NCI-H82 treated with DMSO at 0.1 percent for 48 hours (cell line): ENCODE results near the gene ERC1.
"Not testable (repeated sequence)": the region's sequence is repeated elsewhere in the genome, so short reads cannot be mapped to it uniquely, and the experiment has no call there.

Experiments
- DNase-seq: peaks from one replicate; lab custom pipeline; 2025; ENCODE audit not compliant: unreplicated experiment; lab: John Stamatoyannopoulos, UW

Gene ERC1

DNA sequence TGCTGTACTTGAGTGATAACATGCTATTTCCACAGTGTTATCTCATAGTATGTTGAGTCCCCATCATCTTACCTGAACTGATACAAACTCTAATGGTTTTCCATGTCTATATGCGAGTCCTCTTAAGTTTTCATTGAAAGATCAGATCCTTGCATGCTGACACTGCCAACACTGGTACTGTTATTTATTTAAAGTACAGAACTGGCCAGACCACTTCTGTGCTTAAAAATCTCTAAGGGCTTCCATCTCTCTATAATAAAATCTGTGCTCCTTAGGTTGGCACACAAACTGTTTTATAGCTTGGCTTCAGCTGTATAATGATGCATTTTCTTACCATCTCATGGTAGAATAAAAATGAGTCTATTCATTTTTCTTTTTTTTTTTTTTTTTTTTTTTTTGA is 188.1 kb downstream of the ERC1 start:
- DNase-seq, result no peak

DNA sequence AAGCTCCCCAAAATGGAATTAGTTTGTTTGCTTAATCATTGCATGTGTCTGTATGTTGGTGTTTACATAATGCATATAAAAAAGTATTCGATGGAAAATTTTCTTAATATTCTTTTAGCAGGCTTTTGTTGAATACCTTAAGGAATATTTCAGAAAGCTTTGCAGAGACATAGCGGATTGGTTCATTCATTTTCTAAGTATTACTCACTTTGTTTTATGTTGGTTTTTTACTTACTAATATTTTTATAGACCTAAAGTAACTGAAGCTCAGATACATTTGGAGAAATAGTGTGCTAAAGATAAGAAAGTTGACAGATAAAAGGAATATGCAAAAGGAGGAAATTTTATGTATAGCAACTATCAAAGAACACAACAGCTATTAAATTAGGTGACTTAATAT is 191.0 kb downstream of the ERC1 start:
- no peak for DNase-seq

DNA sequence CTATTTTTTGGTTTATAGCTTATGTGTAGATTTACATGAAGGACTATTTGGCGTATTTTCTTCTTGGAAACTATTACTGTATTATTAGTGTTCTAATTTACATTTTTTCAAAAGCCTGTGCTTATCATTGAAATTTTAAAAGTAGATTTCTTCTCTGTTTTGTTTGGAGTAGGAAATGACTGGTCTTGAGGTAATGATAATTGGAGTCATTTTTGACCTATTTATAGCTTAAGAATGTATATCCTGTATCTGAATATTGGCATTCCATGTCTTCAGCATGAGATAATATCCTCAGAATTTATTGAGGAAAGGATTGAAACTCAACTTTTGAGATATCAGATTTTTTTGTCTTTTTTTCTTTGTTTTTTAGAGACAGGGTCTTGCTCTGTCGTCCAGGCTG is 193.4 kb downstream of the ERC1 start:
- DNase-seq, result no peak

DNA sequence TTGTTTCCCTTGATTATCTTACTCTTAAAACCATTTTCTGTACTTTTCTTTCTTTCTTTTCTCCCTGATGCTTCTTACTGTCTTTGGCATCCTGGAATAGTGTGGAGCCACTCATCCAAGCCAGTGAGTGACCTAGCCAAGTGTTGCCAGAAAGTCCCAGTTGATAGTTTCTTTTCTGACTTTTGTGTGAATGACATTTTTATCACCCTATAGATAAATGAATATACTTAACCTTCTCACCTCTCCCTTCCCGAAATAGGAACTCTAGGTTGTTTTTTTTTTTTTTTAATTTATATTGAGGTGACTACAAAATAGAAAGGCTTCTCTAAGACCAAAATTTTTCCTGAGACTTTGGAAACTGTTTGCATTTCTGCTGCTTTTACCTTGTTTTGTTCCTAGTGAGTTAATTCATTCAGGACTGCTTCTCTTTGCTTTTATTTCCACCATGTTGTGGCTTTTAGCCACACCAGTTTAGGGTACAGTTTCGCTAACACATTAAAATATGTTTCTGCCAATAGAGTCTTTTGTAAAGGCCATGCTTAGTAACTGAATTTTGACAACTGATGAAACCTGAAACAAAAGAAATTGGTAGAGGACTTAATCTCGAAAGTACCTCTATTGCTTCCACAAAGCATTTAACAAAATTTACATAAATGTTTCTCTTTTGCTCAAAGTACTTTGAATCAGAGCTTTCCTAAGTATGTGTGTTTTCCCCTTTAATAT is 194.6 kb downstream of the ERC1 start:
- no peak for DNase-seq

- no peak for DNase-seq
Measured at GRCh38 chr12:1186298-1186697, 195.3 kb downstream of the ERC1 start.

DNA sequence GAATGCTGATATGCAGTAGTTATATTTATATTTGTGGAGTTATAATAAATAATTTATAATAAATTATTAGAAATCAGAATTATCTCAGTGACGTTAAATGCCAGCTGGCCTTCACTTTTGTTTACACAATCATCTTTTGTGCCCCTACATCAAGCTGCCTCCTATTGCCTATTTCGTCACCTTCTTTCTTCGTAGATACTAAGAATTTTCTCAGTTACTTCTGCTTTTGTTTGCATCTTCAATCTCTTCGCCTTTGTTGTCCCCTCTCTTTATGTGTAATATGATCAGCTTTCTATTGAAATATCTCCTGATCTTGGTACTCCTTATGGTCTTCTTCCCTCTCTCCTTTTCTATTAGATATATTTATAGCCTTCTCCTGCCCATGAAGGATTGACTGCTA is 197.0 kb downstream of the ERC1 start:
- DNase-seq, result no peak

GRCh38 chr12:1189163-1189562 is 198.1 kb downstream of the ERC1 start:
- DNase-seq, result no peak

- no peak for DNase-seq
Measured at GRCh38 chr12:1195513-1195912, 204.5 kb downstream of the ERC1 start.

DNA sequence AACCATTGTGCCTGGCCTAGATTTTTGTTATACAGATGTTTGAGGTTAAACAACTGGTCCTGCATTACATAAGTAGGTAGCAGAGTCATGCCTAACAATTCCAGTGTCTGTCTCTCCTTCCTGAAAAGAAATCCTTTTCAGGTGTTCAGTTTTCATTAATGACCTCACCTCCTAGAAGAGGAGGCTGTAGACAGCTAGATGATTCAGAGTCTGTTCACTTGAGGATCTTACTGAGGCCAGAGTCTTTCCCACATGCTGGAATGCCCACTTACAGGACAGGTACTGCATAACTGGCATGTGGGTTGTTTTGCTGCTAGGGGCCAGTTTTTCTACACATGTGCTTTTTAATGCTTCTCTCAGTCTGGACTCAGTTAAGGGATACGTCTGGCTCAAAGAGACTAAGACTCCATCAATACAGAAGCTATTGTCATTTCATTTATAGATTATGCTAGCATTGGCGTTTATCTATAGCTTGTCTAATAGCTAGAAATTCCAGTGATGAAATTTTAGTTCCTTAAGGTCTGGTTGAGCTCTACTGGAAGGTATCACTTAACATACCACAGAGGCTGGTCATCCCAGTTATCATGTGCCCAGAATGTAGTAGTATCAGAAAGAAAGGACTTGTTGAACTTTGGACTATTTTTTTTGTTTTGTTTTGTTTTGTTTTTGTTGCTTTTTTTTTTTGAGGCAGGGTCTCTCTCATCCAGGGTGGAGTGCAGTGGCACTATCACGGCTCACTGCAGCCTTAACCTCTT is 206.4 kb downstream of the ERC1 start:
- no peak for DNase-seq

GRCh38 chr12:1198854-1199253 is 207.8 kb downstream of the ERC1 start:
- not testable (repeated sequence) for DNase-seq

DNA sequence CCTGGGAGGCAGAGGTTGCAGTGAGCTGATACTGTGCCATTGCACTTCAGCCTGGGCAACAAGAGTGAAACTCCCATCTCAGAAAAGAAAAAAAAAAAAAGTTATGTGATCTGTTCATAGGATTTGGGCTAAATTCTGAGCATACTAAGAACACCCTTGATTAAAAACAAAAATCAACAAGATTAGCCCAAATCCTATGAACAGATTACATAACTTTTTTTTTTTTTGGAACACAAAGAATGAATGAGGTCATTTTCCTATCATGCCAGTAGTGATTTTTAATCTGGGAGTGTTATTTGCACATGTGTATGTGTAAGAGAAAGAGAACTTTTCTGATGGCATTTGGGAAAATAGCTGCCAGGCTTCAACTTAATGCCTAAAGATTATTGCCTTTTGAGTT is 208.7 kb downstream of the ERC1 start:
- no peak for DNase-seq

DNA sequence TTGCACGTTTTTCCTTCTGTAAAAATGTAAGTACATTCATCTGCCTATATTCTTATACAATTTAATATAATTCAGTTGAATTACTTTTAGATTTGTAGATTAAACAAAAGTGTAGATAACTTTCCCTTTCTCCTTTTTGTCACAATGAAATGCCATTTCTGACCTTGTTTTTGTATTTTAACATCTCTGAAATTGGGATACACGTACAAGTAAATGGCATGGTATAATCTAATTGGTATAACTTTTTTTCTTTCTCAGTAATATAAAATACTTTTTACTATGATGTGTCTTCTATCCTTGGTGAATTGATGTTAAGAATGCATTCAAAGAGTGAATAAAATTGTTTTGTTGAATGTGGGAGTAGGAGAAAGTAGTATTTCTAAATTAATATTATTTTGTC is 210.0 kb downstream of the ERC1 start:
- no peak for DNase-seq

DNA sequence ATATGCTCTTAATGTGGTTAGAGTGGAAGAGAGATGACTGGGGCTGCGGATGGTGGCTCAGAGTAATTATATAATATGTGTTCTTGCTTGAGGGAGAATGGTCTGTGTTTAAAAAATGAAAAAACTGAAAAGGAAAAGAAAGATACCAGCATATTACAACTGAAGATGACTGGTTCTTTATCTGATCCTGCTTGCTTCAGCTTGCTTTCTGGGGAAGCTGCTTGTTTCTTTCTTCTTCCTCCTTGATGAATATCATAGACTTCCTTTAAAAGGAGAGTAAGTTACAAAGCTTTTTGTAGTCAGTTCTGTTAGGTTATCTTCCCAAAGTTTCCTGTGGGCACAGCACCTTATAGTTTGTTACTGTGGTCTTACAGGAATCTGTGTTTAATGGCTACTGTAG is 210.9 kb downstream of the ERC1 start:
- DNase-seq, result no peak

- no peak for DNase-seq
Measured at GRCh38 chr12:1203735-1204019, 212.7 kb downstream of the ERC1 start.

- no peak for DNase-seq
Measured at GRCh38 chr12:1204581-1205121, 213.6 kb downstream of the ERC1 start.

- DNase-seq, result no peak
Measured at GRCh38 chr12:1205512-1206060, 214.6 kb downstream of the ERC1 start.

- DNase-seq, result no peak
Measured at GRCh38 chr12:1206118-1206734, 215.2 kb downstream of the ERC1 start.

GRCh38 chr12:1207276-1207675 is 216.3 kb downstream of the ERC1 start:
- no peak for DNase-seq

DNA sequence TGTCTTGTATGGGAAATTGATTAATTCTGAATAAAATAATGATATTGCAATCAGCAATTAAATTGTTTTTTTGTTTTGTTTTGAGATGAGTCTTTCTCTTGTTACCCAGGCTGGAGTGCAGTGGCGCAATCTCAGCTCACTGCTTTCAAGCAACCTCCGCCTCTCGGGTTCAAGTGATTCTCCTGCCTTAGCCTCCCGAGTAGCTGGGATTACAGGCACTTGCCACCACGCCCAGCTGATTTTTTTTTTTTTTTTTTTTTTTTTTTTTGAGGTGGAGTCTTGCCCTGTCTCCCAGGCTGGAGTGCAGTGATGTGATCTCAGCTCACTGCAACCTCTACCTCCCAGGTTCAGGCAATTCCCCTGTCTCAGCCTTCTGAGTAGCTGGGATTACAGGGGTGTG is 217.7 kb downstream of the ERC1 start:
- not testable (repeated sequence) for DNase-seq

GRCh38 chr12:1212526-1212925 is 221.5 kb downstream of the ERC1 start:
- no peak for DNase-seq

DNA sequence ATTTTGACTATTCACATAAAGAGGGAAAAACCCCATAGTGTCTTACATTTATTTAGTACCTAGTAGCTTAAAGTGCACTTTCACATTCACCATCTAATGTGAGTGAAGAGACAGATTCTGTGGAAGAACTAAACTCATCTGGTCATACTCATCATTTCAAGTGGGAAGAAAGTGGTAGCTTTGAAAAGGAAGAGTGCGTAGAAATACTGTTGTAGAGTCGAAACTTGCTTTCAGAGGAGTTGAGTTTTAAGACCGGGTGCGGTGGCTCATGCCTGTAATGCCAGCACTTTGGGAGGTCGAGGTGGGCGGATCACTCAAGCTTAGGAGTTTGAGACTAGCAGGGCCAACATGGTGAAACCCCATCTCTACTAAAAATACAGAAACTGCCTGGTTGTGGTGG is 222.2 kb downstream of the ERC1 start:
- no peak for DNase-seq

DNA sequence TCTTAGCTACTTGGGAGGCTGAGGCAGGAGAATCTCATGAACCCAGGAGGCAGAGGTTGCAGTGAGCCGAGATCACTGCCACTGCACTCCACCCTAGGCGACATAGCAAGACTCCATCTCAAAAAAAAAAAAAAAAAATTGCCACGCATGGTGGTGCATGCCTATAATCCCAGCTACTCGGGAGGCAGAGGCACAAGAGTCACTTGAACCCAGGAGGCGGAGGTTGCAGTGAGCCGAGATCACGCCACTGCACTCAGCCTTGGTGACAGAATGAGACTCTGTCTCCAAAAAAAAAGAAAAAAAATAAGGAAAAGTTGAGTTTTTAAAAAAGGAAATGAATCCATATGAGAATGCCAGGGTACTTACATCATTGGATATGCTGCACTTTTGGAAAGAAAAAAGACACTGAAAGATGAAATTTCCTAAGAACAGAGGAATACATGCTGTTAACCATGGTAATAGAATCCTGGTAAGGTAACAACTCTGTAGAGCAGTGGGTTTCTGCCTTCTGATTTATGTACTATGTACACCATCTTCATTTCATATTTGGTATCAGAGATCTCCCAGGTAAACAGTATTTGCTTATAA is 222.7 kb downstream of the ERC1 start:
- DNase-seq, result no peak
